ENCODE results near the gene FOXF2.

DNA sequence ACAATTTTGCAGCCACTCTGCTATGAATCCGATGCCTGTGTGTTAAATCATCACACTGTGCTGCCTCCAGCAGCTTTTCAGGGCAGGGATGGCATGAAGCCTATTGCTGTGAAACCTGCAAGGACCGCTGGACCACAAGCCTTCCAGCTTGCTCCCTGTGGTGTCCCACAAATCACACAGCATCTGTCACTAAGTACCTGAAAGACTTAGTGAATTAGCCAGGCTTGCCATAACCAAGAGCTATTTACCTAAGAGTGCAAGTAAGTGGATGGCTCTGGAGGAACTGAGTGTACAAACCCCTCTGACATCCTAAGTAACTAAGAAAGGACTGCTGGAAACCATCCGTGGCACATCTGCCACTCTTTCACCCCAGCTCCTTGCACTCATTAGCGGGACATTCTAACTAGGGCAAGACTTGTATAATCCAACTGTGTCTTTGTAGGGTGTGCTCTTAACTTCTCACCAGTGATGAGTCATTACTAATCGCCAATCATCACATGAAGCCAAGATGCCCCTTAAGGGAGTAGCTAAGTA is 42.8 kb upstream of the FOXF2 start:
- no peak for TF ChIP-seq EP300 (IDR thresholded peaks at IDR 0.05)
- no peak for TF ChIP-seq POLR2AphosphoS5 (IDR thresholded peaks at IDR 0.05)
- TF ChIP-seq, protein P1, sequence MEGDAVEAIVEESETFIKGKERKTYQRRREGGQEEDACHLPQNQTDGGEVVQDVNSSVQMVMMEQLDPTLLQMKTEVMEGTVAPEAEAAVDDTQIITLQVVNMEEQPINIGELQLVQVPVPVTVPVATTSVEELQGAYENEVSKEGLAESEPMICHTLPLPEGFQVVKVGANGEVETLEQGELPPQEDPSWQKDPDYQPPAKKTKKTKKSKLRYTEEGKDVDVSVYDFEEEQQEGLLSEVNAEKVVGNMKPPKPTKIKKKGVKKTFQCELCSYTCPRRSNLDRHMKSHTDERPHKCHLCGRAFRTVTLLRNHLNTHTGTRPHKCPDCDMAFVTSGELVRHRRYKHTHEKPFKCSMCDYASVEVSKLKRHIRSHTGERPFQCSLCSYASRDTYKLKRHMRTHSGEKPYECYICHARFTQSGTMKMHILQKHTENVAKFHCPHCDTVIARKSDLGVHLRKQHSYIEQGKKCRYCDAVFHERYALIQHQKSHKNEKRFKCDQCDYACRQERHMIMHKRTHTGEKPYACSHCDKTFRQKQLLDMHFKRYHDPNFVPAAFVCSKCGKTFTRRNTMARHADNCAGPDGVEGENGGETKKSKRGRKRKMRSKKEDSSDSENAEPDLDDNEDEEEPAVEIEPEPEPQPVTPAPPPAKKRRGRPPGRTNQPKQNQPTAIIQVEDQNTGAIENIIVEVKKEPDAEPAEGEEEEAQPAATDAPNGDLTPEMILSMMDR (IDR thresholded peaks at IDR 0.05): no peak
